Measurements from ENCODE around the gene TSPAN9. TPM values are rescaled to one million over a fixed set of nuclear protein-coding genes. Genes with fewer than 3 reads are reported as not detected.

Gene TSPAN9
- total and polyA plus RNA-seq, 2 of the 4 experiments (the other 2 are of a cell fraction) = 17.7 to 39.1 TPM

- H2AK5ac ChIP-seq (ENCODE audit: low read depth, low read length) = 0 out of 2 replicates have a peak overlapping the region, but pooled peaks have one; percentile 75
- H3K79me1 ChIP-seq (ENCODE audit: low read depth in 1 of 2, low read length in 2 of 2) = peaks cover 0 to 44% of the 10 kb centered on the region in 2 experiments; a peak in 2 of 4 replicates
- H2BK15ac ChIP-seq (ENCODE audit: low read depth, low read length) = no peak overlapping the region; the same call in 2 of the 3 replicates
- H3K27me3 ChIP-seq (ENCODE audit: control insufficient read depth, insufficient read depth, low read length) = no peaks in the 10 kb centered on the region
- peak overlapping the region; percentile 24 for H3K4ac ChIP-seq (ENCODE audit: low read depth, low read length)
- H3K4me1 ChIP-seq (ENCODE audit: control insufficient read depth, insufficient read depth, low read length) = peaks cover 18% of the 10 kb centered on the region
- peak overlapping the region; percentile 17 for H2BK5ac ChIP-seq (ENCODE audit: low read depth, low read length, poor library complexity, severe bottlenecking)
- H3K9ac ChIP-seq (ENCODE audit: low read depth, low read length) = no peak overlapping the region
- ATAC-seq (ENCODE audit: low read depth) (peak; percentile 56), DNase-seq (peak; percentile 75)
- in situ Hi-C loops (cut with MboI; ENCODE audit: low sequenced_read_pairs) = no loop called here
- peak overlapping the region; percentile 17; the same call in 1 of the 2 replicates for H3K23ac ChIP-seq (ENCODE audit: low read depth, low read length)
- peak overlapping the region; percentile 60 for H3K14ac ChIP-seq (replicated peaks; ENCODE audit: low read depth, low read length)
- peak overlapping the region; percentile 21 to 78; a peak in 3 of 4 replicates for H4K8ac ChIP-seq (ENCODE audit: low read depth in 2 of 2, low read length in 2 of 2)
- peak overlapping the region; percentile 34; the same call in 1 of the 2 replicates for H4K5ac ChIP-seq (ENCODE audit: low read depth, low read length)
- intact Hi-C loops (cut with micrococcal nuclease) = no loop called here
- no peak overlapping the region for H3K4me3 ChIP-seq (ENCODE audit: insufficient read depth, low read depth, low read length)
- H3K9me1 ChIP-seq (ENCODE audit: insufficient read depth, low read length) = peaks cover 21% of the 10 kb centered on the region
- no peak overlapping the region for H2AK9ac ChIP-seq (replicated peaks; ENCODE audit: low read depth, low read length, poor library complexity)
- peak overlapping the region; percentile 36; the same call in 1 of the 2 replicates for H4K91ac ChIP-seq (ENCODE audit: insufficient read depth, low read depth, low read length)
- peak overlapping the region; percentile 56 for H3K4me2 ChIP-seq (ENCODE audit: low read depth, low read length)
- H4K20me1 ChIP-seq (ENCODE audit: insufficient read depth, low read length) = peaks cover 11% of the 10 kb centered on the region; the same call in 1 of the 2 replicates
- dilution Hi-C loops (cut with HindIII; ENCODE audit: low sequenced_read_pairs, unreplicated experiment) = no loop called here
- POLR2A ChIA-PET (ENCODE audit: unreplicated experiment) = no interaction called here
- no peak overlapping the region for H3K56ac ChIP-seq (ENCODE audit: extremely low read depth, insufficient read depth, low read length)
- no TSS peak for BruUV-seq (replicated peaks)
- peak overlapping the region; percentile 10; the same call in 1 of the 2 replicates for H3K27ac ChIP-seq (ENCODE audit: insufficient read depth, low read length)
- no peaks in the 10 kb centered on the region for H3K9me3 ChIP-seq (ENCODE audit: control insufficient read depth, insufficient read depth, low read length)
- WGBS, 2 experiments (ENCODE audit: extremely low coverage in 2 of 2, insufficient read length in 1 of 2) = 0% methylated on average over 2 of the region's 10 CpGs; no CpG with 5 or more reads in 1 of the 2 experiments
- H3K18ac ChIP-seq (ENCODE audit: low read depth, low read length) = 0 out of 2 replicates have a peak overlapping the region, but pooled peaks have one; percentile 10
- H2BK20ac ChIP-seq (ENCODE audit: low read depth, low read length) = no peak overlapping the region
- H3K36me3 ChIP-seq (ENCODE audit: control insufficient read depth, insufficient read depth, low read length) = 0 out of 2 replicates have a peak, but pooled peaks cover 2% of the 10 kb centered on the region
- peak overlapping the region; percentile 80 for H2AFZ ChIP-seq (replicated peaks; ENCODE audit: low read length, poor library complexity)
- CTCF ChIA-PET = no interaction called here
- H2BK120ac ChIP-seq (ENCODE audit: low read depth, low read length) = peak overlapping the region; percentile 37; the same call in 1 of the 2 replicates
- TF ChIP-seq SMC3 (IDR thresholded peaks at IDR 0.05; ENCODE audit: low read depth, low read length) (no peak), POLR2A (IDR thresholded peaks at IDR 0.05; ENCODE audit: low read depth, low read length) (no peak), CHD1 (IDR thresholded peaks at IDR 0.05; ENCODE audit: low read depth, low read length) (no peak), ELK1 (IDR thresholded peaks at IDR 0.05; ENCODE audit: borderline replicate concordance, low read depth, low read length) (no peak), MAFK (IDR thresholded peaks at IDR 0.05; ENCODE audit: low read depth, low read length) (no peak), BHLHE40 (IDR thresholded peaks at IDR 0.05; ENCODE audit: low read depth, low read length) (peak; percentile 64; the same call in 1 of the 2 replicates), FOS (IDR thresholded peaks at IDR 0.05; ENCODE audit: low read depth, low read length) (no peak), USF2 (IDR thresholded peaks at IDR 0.05; ENCODE audit: low read depth, low read length) (peak; percentile 22; the same call in 1 of the 2 replicates), NFE2L2 (IDR thresholded peaks at IDR 0.05; ENCODE audit: low read depth, low read length) (no peak), RAD21 (IDR thresholded peaks at IDR 0.05; ENCODE audit: low read length) (no peak), RFX5 (IDR thresholded peaks at IDR 0.05; ENCODE audit: low read depth, low read length) (no peak), CTCF (conservative IDR thresholded peaks at IDR 0.05; ENCODE audit: low read depth, low read length) (no peak), MXI1 (IDR thresholded peaks at IDR 0.05; ENCODE audit: borderline replicate concordance, low read depth, low read length) (peak; percentile 52; the same call in 1 of the 2 replicates), RCOR1 (IDR thresholded peaks at IDR 0.05; ENCODE audit: insufficient replicate concordance, low read length) (no peak)
Observed at GRCh38 chr12:3097186-3097804, 20.1 kb downstream of the TSPAN9 start.
